T-helper 2 cell treated with Interferon-gamma antibody and Interleukin-4, amounts not matched to agents 100 ng/mL and 5 ng/mL, for 36 hours (primary cell): ENCODE measurements around the gene CRYBA2. TPM values are rescaled to one million over a fixed set of nuclear protein-coding genes. Genes with fewer than 3 reads are reported as not detected.

Experiments used
- intact Hi-C: fragments of 100-400 bp; cut with micrococcal nuclease; formaldehyde crosslinking; loops from one replicate; pipeline ENCODE4 v1.15.1; 2023
- total RNA-seq: library from RNA; stranded (reverse); gene quantifications from 2 replicates; pipeline ENCODE4 v1.2.3, GENCODE V29; 2022

Gene CRYBA2
- total RNA-seq, 1 donor from 2014 or later, result not detected

GRCh38 chr2:219023045-219023605 lies 29.9 kb upstream of the CRYBA2 start:
- intact Hi-C loops, result no loop called here

DNA sequence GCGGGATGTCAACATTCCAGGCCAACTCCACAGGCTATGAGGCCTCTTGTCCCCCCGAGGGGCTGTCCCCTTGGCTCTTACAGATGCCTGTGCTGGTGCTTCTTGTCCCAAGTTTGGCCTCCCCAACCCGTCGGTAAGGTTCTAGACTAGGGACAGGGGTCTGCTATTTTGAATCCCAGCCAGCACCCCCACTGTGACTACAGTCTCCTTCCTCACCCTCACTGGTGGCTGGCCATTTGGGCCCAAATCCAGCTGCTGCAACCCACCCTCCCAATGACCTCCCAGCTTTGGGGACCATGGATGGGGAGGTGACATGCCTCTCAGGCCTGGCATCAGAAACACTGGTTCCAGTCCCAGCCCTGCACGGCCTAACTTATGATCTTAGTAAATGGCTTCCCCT lies 29.4 kb upstream of the CRYBA2 start:
- intact Hi-C loops, result no loop called here

DNA sequence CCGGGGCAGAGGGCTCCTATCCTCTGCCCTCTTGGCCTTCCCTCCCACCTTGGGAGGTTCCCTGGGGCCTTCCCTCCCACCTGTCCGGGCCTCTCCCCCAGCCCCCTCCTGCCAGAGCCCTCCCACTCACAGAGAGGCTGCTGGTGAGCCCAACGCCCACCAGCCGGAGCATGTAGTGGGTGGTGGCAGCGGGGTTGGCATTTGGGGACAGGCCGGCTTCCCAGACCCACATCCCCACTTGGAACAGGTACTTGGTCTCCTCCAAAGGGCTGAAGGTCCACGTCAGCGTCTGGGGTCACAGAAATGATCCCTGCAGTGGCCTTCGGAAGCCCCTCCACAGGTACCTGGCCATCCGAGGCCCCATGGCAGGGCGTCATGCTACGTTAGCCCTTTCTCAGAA lies 28.8 kb upstream of the CRYBA2 start:
- intact Hi-C loops, result no loop called here

DNA sequence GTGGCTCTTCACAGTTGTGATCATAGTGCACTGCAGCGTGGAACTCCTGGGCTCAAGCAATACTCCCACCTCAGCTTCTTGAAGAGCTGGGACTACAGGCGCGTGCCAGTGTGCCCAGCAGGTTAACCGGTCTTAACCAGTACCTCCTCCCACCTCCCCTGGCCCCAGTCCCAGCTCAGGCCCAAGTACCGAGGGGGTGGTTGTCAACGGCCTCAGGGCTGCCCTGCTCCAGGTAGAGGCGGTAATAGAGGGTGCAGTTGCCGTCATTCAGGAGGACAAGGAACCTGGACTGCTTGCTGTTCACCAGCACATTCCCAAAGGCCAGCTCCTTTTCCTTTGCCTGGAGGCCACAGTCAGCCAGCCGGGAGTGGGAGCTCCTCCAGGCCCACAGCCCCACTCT lies 28.4 kb upstream of the CRYBA2 start:
- intact Hi-C loops, result no loop called here

- intact Hi-C loops, result no loop called here
Observed at GRCh38 chr2:219020604-219021365, 27.6 kb upstream of the CRYBA2 start.

DNA sequence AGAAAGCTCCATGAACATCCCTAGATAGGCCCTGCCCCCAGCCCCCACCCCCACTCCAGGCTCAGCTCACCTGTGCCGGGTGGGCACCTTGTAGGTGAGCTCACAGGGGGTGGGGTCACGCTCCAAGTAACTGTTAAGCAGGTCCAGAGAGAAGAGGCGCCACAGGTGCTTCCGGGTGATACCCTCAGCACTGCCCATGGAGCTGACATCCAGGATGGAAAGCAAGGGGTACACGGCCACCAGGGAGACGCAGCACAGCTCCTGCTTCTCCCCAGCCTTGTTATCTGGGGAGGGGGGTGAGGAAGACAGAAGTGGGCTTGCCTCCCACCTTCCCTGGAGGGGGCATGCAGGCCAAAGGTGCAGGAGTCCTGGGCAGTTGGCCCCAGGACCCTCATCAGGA lies 26.2 kb upstream of the CRYBA2 start:
- intact Hi-C loops, result no loop called here

- intact Hi-C loops, result no loop called here
Observed at GRCh38 chr2:219018726-219019125, 25.5 kb upstream of the CRYBA2 start.

- intact Hi-C loops, result no loop called here
Observed at GRCh38 chr2:219018286-219018685, 25.1 kb upstream of the CRYBA2 start.

DNA sequence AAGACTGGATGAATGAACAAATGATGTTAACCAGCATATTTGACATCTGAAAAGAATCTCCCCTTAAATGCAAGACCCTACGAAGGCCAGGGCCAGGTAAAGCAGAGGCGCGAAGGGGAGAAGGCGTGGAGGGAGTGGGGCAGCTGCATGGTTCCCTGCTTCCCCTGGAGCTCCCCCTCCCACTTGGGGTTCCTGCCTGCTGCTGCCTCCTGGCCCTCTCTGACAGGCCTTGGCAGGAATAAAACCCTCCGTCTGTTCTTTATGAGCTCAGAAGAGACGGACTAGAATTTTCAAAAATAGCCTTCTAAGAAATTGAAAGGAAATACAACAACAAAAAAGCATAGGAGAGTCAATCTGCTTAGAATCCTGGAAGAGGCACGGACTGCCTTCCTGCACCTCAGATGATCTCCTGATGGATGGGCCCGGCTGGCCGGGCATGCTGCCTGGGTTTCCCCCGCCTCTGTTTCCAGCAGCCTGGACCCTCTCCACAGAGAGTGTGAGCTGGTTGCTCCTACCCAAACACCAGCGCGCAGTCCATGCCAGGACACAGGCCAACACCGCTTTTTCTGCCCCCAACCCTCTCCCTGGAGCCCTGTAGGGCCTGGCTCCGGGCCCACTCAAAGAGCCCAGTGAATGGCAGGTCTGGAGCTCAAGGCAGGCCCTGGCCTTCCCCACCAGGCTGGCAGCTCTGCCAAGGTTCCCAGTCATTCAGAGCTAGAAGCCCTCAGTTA lies 24.1 kb upstream of the CRYBA2 start:
- intact Hi-C loops, result no loop called here

DNA sequence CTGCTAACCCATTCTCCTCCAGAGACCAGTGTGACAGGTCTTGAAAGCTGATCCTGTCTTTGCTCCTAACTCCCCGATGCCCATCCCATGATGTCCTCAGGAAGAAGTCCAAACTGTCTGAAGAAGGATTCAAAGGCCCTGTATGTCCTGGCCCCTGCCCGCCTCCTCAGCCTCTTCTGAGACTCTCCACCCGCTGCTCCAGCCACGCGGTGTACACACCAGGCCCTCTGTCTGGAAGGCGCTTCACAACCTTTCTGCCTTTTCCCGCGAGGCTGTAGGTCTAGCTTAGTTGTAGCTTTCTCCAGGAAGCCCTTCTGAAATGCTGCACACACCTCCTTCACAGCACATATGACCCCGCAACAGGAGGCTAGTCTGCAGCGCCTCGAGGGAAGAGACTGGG lies 23.5 kb upstream of the CRYBA2 start:
- intact Hi-C loops, result no loop called here

- intact Hi-C loops, result no loop called here
Observed at GRCh38 chr2:219010873-219011272, 17.7 kb upstream of the CRYBA2 start.

DNA sequence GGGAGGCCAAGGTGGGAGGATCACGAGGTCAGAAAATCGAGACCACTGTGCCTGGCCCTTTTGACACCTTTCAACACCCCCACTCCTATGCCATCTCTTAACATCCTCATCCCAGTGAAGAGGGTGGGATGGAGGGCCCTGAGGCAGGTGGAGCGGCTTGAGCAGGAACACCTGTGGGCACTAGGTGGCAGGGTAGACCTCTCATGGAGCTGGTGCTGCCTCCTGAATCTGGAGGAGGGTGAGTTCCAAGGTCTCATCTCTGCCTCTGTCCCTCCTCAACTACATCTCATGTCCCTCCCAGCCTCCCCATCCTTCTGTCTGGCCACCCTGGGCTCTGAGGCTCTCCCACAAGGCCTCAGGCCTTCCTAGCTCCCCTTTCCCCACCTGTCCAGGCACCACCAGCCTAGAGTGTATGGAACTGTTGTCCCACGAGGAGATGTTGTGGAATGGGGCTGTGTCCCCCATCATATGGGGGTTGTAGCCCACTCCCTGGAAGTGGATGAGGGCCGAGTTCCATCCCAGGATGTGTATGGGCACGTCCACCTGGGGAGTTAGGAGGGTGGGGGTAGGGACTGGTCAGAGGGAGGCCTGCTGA lies 17.0 kb upstream of the CRYBA2 start:
- intact Hi-C loops, result no loop called here

DNA sequence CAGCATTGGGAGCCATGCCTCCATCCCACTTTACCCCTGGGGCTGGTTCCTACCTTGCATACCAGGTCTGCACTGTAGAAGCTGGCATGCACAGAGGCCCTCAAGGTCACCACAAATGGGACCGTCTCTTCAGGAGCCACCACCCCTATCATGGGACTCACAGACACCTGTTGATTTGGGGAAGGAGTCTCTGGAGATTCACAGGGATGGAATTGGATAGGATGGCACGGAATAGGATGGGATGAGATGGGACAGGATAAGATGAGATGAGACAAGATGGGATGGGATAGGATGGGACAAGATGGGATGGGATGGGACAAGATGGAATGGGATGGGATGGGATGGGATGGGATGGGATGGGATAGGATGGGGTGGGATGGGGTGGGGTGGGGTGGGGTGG lies 16.1 kb upstream of the CRYBA2 start:
- intact Hi-C loops, result no loop called here

DNA sequence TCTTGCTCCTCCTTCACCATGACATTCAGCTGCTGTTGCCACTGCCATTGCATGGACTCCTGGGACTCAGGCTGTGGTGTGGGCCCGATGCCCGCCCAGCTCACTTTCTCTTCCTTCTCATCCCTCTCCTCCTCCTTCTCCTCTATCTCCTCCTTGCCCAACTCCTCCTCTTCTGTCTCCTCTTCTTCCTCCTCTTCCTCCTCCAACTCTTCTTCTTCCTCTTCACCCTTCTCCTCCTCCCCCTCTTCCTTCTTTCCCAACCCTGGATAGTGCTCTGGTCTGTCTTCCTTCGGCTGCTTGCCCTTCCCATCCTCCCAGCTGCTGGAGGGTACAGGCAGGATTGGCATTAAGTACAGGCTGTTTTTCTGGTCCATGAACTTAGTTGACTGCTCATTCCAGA lies 10.8 kb upstream of the CRYBA2 start:
- intact Hi-C loops, result no loop called here

DNA sequence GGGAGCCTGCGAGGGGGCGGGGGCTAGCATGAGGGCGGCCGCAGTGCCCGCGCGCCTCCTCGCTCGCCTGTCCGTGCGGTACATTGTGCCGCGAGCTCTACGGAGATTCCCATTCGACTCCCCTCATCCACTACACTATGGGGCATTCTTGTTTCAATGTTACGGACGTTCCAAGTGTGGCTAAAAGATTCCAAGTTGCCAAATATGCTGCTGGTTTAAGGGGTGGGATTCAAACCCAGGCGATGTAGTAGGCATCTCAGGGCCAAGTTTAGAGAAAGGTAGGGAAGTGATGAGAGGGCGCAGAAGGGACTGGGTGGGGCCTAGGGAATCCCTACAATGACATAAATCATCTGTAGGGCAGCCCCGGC lies 10.0 kb upstream of the CRYBA2 start:
- intact Hi-C loops, result no loop called here

DNA sequence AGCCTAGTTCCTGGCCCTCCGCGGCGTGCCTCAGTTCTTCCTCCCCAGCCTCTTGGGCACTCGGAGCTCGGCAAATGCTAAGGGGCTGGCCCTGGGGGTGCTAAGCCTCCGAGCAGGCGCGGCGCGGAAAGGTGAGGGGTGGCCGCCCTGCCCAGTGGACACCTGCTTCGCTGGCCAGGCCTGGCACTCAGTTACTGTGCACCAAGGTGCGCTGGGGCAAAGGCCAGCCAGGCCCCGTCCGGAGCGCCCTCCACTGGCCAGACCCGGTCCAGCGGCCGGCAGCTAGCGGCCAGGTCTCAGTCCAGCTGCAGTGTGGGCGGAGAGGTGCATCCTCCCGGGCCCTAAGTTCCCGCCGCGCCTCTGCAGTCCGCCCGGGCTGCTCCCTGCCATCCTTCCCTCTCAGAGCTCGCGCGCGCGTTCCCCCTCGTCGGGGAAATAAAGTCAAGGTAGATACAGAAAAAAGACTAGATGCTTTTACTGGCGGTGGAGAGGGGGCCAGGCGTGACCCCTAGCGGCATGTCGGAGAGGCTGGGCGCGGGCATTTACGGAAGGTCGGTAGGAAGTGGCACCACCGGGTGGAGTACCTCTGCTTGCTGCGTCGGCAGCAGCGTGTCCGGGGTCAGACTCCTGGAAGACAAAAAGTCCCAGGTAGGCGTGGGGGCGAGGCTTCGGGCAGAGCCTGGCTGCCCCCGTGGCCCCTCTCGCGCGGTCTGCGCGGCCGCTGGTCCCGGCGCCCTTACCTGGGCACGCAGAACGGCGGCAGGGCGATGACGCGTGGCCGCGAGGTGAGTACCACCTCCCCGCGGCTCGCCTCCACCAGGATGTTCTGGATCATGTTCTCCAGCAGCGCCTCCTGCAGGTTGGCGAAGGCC lies 9.4 kb upstream of the CRYBA2 start:
- intact Hi-C loops, result no loop called here

DNA sequence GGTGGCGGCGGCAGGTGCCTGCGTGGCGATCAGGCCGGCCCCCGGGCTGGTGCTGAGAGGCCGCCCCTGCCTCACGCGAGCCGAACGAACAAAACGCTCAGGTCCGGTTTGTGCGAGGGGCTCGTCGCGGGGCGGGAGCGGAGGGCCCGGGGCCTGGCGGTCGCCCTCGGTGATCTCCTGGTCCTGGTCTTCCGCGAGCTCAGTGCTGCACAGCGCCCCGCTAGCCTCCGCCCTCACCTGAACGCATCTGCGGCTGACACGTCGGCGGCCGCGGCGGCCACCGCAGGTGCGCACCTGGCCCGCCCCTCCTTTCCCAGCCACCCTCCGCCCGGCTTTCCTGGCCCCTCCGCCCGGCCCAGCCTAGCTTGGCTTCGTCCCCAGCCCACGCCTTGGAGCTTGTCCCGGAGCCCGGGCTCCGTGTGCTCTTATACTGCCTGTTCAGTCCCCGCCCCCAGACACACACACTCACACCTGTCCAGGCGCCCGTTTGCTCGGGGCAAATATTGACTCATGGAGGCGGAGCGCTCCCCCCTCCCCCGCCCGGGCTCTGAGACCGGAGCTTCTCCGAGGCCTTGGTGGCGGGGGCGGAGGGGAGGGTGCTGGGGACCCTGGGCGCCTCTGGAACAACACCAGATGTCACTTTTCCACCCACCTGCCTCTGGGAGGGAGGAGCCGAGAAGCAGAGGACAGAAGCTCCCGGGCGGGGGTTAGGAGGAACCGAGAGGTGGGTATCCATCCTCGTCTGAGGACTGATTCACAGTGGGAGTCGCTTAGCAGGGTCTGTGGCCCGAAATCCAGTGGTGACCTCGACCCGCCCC lies 8.6 kb upstream of the CRYBA2 start:
- intact Hi-C loops, result no loop called here

DNA sequence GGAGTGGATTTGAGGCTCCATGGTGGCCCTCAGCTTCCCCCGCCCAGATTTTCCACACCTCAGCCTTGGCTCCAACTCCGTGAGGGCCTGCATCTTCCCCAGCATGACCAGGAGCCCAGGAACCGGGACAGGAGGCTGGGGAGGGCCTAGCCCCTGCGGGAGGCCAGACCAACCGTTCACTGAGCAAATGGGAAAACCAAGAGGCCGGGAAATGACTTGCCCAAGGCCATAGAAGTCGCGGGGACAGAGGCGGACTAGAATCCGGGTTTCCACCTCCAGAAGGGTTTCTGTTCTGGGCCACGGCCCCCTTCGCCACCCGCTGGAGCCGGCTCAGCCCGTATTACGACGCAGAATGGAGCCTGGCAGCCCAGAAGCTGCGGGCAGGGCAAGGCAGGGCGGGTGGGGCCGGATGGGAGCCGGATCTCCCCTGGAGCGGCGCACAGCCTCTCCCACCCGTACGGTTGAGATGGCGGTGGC lies 7.9 kb upstream of the CRYBA2 start:
- intact Hi-C loops, result no loop called here

DNA sequence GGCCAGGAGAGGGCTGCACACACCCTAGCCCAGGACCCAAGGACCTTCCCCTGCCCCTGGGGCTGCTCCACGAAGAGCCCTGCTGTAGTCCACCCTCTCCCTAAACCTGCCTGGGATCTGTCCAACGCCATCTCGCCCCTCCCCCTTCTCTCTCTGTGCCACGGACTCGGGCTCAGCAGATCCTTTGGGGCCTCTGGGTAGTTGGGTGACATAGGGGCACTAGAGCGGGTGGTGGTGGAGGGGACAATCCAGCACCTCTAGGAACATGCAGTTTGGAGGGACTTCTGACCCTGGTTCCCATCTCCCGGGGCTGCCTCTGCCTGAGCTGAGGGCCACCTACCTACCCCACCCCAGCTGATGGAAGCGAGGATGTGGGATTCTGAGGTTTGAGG lies 7.3 kb upstream of the CRYBA2 start:
- intact Hi-C loops, result no loop called here

DNA sequence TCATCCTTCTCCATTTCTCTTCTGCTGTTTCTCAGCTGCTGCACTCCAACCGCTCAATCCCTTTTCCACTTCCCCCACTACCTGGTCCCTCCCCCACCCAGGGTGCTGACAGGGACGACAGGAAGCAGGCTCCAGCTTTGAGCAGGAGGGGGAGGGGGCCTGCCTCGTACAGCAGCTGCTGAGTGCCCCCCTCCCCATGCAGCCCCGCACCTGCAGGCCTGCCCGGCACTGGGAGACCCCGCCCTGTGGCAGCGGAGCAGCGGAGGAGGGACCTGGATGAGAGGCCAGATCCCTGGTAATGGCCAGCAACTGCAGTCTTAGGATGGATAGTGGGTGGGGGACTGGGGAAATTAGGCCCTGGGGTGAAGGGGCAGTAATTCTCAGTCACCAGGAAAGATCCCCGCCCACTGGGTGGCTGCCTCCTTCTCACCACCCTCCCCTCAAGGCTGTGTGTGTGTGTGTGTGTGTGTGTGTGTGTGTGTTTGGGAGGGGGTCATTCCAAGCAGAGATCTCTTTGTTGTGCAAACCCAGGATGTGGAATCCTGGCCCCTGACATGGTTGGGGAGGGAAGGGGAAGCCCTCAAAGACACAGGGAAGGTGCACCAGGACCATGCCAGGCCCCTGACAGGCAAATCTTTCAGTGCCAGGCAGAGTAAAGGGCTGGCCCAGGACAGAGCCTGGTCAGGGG lies 6.8 kb upstream of the CRYBA2 start:
- intact Hi-C loops, result loop anchor here (5.0 kb wide), 1 partner anchor 57 kb away; no protein-coding TSS in a partner anchor
